H1 (cell line): ENCODE results near the gene IFT27.

ENCODE experiments used
- ASH2L ChIP-seq: fragments of 200-600, 300-600 bp; sonication (generic); IDR thresholded peaks from one replicate; pipeline ENCODE4 v1.7.1; 2017; ENCODE audit warnings: low read length
- CHD2 ChIP-seq: IDR thresholded peaks from 2 replicates; pipeline ENCODE4 v1.6.1; 2012; ENCODE audit warnings: low read length, improper control_type of control experiment
- EZH2 ChIP-seq: fragments of 200-600 bp; sonication (generic); IDR thresholded peaks from 2 replicates; pipeline ENCODE4 v1.7.1; 2012; ENCODE audit warnings: low read depth, mild to moderate bottlenecking, moderate library complexity, low read length, inconsistent platforms; ENCODE audit not compliant: severe bottlenecking
- JUN ChIP-seq: IDR thresholded peaks from 2 replicates; pipeline ENCODE4 v1.6.1; 2011; ENCODE audit warnings: low read depth, mild to moderate bottlenecking, improper control_type of control experiment, low read length
- KDM1A ChIP-seq: fragments of 200-600, 300-600 bp; sonication (generic); IDR thresholded peaks from 2 replicates; pipeline ENCODE4 v1.7.1; 2016; ENCODE audit warnings: mild to moderate bottlenecking, low read length, borderline replicate concordance
- KDM5A ChIP-seq: fragments of 200-600 bp; IDR thresholded peaks from 2 replicates; pipeline ENCODE4 v1.7.1; 2012; ENCODE audit warnings: mild to moderate bottlenecking, low read length, inconsistent platforms, mixed read lengths
- POLR2AphosphoS5 ChIP-seq: IDR thresholded peaks from 2 replicates; pipeline ENCODE4 v1.6.1; 2011; ENCODE audit warnings: low read depth, low read length
- RAD21 ChIP-seq, 2 experiments: IDR thresholded peaks in 1 of 2; conservative IDR thresholded peaks in 1 of 2; 2 replicates each; pipeline ENCODE4 v1.6.1; 2011; ENCODE audit warnings: low read depth in 2 of 2, low read length in 2 of 2, improper control_type of control experiment in 1 of 2, inconsistent platforms in 1 of 2, mild to moderate bottlenecking in 1 of 2, moderate library complexity in 1 of 2
- RFX5 ChIP-seq: IDR thresholded peaks from 2 replicates; pipeline ENCODE4 v1.6.1; 2011; ENCODE audit warnings: low read depth, low read length, improper control_type of control experiment, borderline replicate concordance
- TF ChIP-seq, protein P1 (sequence below): IDR thresholded peaks from 2 replicates; pipeline ENCODE4 v1.6.1; 2011; ENCODE audit warnings: low read length, improper control_type of control experiment
- TF ChIP-seq, protein P2 (sequence below), 3 experiments: IDR thresholded peaks; 1 replicate in 2 of 3; 2 replicates in 1 of 3; pipeline versions ENCODE4 v1.5.1 to v1.6.1; 2011; ENCODE audit warnings: low read length in 3 of 3, mild to moderate bottlenecking in 3 of 3, inconsistent platforms in 2 of 3, low read depth in 1 of 3, moderate library complexity in 1 of 3; ENCODE audit not compliant: insufficient read depth in 1 of 3; ENCODE audit errors: control extremely low read depth in 1 of 3

DNA sequence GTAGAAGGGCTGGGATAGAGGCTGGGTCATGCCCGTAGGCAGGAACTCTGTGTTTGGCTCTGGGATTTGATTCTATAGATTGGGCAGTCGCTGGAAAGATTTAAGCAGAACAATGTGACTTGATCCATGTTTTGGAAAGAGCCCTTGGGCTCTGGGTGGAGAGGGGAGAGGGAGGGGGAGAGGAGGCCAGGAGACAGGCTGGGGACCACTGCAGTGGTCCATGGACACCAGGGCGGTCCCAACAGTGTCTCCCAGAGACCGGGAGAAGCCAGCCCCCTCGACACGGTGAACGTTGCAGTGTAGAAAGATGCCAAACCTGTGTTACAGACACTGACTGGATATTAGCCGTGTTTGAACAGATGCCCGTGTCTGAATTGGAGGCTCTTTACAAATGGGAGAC is 21.5 kb upstream of the IFT27 start:
- no peak for TF ChIP-seq RAD21 (IDR thresholded peaks at IDR 0.05 in 1 of 2, conservative IDR thresholded peaks at IDR 0.05 in 1 of 2; ENCODE audit: low read depth in 2 of 2, low read length in 2 of 2)
- no peak for TF ChIP-seq EZH2
- no peak for TF ChIP-seq CHD2
- no peak for TF ChIP-seq KDM5A
- TF ChIP-seq, protein P1, sequence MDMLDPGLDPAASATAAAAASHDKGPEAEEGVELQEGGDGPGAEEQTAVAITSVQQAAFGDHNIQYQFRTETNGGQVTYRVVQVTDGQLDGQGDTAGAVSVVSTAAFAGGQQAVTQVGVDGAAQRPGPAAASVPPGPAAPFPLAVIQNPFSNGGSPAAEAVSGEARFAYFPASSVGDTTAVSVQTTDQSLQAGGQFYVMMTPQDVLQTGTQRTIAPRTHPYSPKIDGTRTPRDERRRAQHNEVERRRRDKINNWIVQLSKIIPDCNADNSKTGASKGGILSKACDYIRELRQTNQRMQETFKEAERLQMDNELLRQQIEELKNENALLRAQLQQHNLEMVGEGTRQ = no peak
- no peak for TF ChIP-seq JUN
- TF ChIP-seq, protein P2, sequence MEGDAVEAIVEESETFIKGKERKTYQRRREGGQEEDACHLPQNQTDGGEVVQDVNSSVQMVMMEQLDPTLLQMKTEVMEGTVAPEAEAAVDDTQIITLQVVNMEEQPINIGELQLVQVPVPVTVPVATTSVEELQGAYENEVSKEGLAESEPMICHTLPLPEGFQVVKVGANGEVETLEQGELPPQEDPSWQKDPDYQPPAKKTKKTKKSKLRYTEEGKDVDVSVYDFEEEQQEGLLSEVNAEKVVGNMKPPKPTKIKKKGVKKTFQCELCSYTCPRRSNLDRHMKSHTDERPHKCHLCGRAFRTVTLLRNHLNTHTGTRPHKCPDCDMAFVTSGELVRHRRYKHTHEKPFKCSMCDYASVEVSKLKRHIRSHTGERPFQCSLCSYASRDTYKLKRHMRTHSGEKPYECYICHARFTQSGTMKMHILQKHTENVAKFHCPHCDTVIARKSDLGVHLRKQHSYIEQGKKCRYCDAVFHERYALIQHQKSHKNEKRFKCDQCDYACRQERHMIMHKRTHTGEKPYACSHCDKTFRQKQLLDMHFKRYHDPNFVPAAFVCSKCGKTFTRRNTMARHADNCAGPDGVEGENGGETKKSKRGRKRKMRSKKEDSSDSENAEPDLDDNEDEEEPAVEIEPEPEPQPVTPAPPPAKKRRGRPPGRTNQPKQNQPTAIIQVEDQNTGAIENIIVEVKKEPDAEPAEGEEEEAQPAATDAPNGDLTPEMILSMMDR (IDR thresholded peaks at IDR 0.05; ENCODE audit: control extremely low read depth in 1 of 3, insufficient read depth in 1 of 3, low read depth in 1 of 3, low read length in 3 of 3) = no peak
- TF ChIP-seq KDM1A = no peak
- no peak for TF ChIP-seq ASH2L
- TF ChIP-seq RFX5 = no peak
- TF ChIP-seq POLR2AphosphoS5 = no peak
